K562 (cell line): ENCODE measurements around the gene ATP6V0A1. TPM values are rescaled to one million over a fixed set of nuclear protein-coding genes. Genes with fewer than 3 reads are reported as not detected.

Experiments
- CBFA2T2 ChIP-seq: fragments of 450-650 bp; conservative IDR thresholded peaks from 2 replicates; pipeline ENCODE4 v1.6.1; 2017; ENCODE audit warnings: mild to moderate bottlenecking
- ELK1 ChIP-seq: sonication (generic); formaldehyde crosslinking; IDR thresholded peaks from 2 replicates; pipeline ENCODE4 v1.8.1; 2022; ENCODE audit warnings: missing genetic modification reagents
- FIP1L1 ChIP-seq: fragments of 200-400 bp; formaldehyde crosslinking; IDR thresholded peaks from 2 replicates; pipeline ENCODE4 v1.6.1; 2018; ENCODE audit warnings: mild to moderate bottlenecking, low read depth, low read length; ENCODE audit not compliant: poor library complexity, severe bottlenecking
- FOSL1 ChIP-seq: fragments of 200-800 bp; sonication (Bioruptor generic); conservative IDR thresholded peaks from 2 replicates; pipeline ENCODE4 v1.6.1; 2016; ENCODE audit warnings: missing genetic modification characterization, missing compliant biosample characterization
- GATA2 ChIP-seq: sonication (generic); formaldehyde crosslinking; IDR thresholded peaks from 2 replicates; pipeline ENCODE4 v1.4.0; 2020; ENCODE audit warnings: mild to moderate bottlenecking, missing genetic modification reagents
- LCOR ChIP-seq: sonication (generic); formaldehyde crosslinking; IDR thresholded peaks from 2 replicates; pipeline ENCODE4 v1.8.0; 2022; ENCODE audit warnings: mild to moderate bottlenecking, missing genetic modification reagents
- MITF ChIP-seq: IDR thresholded peaks from 2 replicates; pipeline ENCODE4 v1.6.1; 2014; ENCODE audit warnings: antibody characterized with exemption
- PATZ1 ChIP-seq: fragments of 250-450 bp; sonication (Bioruptor Pico); IDR thresholded peaks from 2 replicates; pipeline ENCODE4 v1.5.0; 2020; ENCODE audit warnings: mild to moderate bottlenecking, borderline replicate concordance
- PHTF2 ChIP-seq: fragments of 250-450 bp; sonication (Bioruptor Pico); IDR thresholded peaks from 2 replicates; pipeline ENCODE4 v1.5.0; 2021; ENCODE audit warnings: mild to moderate bottlenecking
- PTTG1 ChIP-seq: fragments of 450-650 bp; IDR thresholded peaks from 2 replicates; pipeline ENCODE4 v1.6.1; 2016; ENCODE audit warnings: low read depth, mild to moderate bottlenecking, missing genetic modification characterization, missing compliant biosample characterization
- RFX1 ChIP-seq: fragments of 450-650 bp; IDR thresholded peaks from 2 replicates; pipeline ENCODE4 v1.6.1; 2016; ENCODE audit warnings: mild to moderate bottlenecking, moderate library complexity
- STAT5B ChIP-seq: fragments of 250-450 bp; sonication (Bioruptor Pico); IDR thresholded peaks from 2 replicates; pipeline ENCODE4 v1.8.0; 2021; ENCODE audit warnings: mild to moderate bottlenecking, inconsistent platforms
- TEAD4 ChIP-seq, 2 experiments: sonication (generic) in 1 of 2; formaldehyde crosslinking in 1 of 2; IDR thresholded peaks; 2 replicates each; pipeline versions ENCODE4 v1.6.1 to v1.8.0; 2012 to 2022; ENCODE audit warnings: borderline replicate concordance in 1 of 2, inconsistent platforms in 1 of 2, low read length in 1 of 2, mild to moderate bottlenecking in 1 of 2, missing genetic modification reagents in 1 of 2
- THAP7 ChIP-seq: fragments of 250-450 bp; sonication (Bioruptor Pico); IDR thresholded peaks from 2 replicates; pipeline ENCODE4 v1.5.0; 2021
- UBTF ChIP-seq, 2 experiments: IDR thresholded peaks; 2 replicates each; pipeline ENCODE4 v1.6.1; 2012; ENCODE audit warnings: improper control_type of control experiment in 2 of 2, low read depth in 2 of 2, low read length in 2 of 2, borderline replicate concordance in 1 of 2
- ZNF311 ChIP-seq: fragments of 250-450 bp; sonication (Bioruptor Pico); IDR thresholded peaks from 2 replicates; pipeline ENCODE4 v1.4.0; 2020; ENCODE audit warnings: mild to moderate bottlenecking, moderate library complexity
- ZNF830 ChIP-seq: fragments of 250-450 bp; sonication (Bioruptor Pico); IDR thresholded peaks from 2 replicates; pipeline ENCODE4 v1.5.0; 2021; ENCODE audit warnings: mild to moderate bottlenecking
- polyA plus RNA-seq, 8 experiments: library from polyadenylated mRNA; depleted of rRNA in 4 of 8; stranded (reverse) in 5 of 8; unstranded in 3 of 8; fragments of >200 nt; fragmentation: Nextera tagmentation in 2 of 8; fragmentation: Illumina TruSeq in 1 of 8; extraction: Ambion mirVana in 2 of 8; extraction: Trizol in 1 of 8; gene quantifications; 2 replicates each; pipeline versions ENCODE4 v1.2.1 to v1.2.3, GENCODE V29; 2011 to 2014; ENCODE audit warnings: inconsistent platforms in 1 of 8, missing spikeins in 1 of 8
- total RNA-seq, 7 experiments: library from RNA; depleted of rRNA in 6 of 7; stranded (reverse); fragments of >200 nt in 6 of 7; fragmentation: Illumina TruSeq in 2 of 7; extraction: Trizol in 2 of 7; gene quantifications; 2 replicates each; pipeline versions ENCODE4 v1.2.1 to v1.2.3, GENCODE V29; 2011 to 2021; ENCODE audit warnings: low replicate concordance in 1 of 7

ATP6V0A1 gene
- total and polyA plus RNA-seq, 9 of the 15 experiments (the other 6 are each of a cell fraction or from before 2014, with no cell fraction given), result 11.8 to 158 (median 75.5) TPM

GRCh38 chr17:42518046-42518754 is 59.5 kb downstream of the ATP6V0A1 start (continued):
- TF ChIP-seq PATZ1 (CRISPR knock-in tag) (no peak), FOSL1 (tag) (peak; percentile 95), TEAD4 (IDR thresholded peaks at IDR 0.05; ENCODE audit: low read length) (peak; percentile 54), TEAD4 (CRISPR knock-in tag; IDR thresholded peaks at IDR 0.05; ENCODE audit: borderline replicate concordance) (no peak), FIP1L1 (no peak), UBTF (IDR thresholded peaks at IDR 0.05; ENCODE audit: borderline replicate concordance in 1 of 2, low read depth in 2 of 2, low read length in 2 of 2) (no peak), GATA2 (CRISPR knock-in tag) (no peak), THAP7 (no peak), RFX1 (no peak), ELK1 (no peak), ZNF830 (CRISPR knock-in tag) (no peak), PTTG1 (tag) (no peak), CBFA2T2 (peak; percentile 76), STAT5B (CRISPR knock-in tag) (no peak), MITF (no peak), LCOR (CRISPR knock-in tag) (peak; percentile 31; the same call in 1 of the 2 replicates), PHTF2 (CRISPR knock-in tag) (no peak), ZNF311 (CRISPR knock-in tag) (no peak)
